ENCODE results near the gene TCFL5.
A peak's percentile ranks its signal among the peaks of the same experiment; 100 is the strongest.
"Not testable (repeated sequence)": the region's sequence is repeated elsewhere in the genome, so short reads cannot be mapped to it uniquely, and the experiment has no call there.

The TCFL5 gene

DNA sequence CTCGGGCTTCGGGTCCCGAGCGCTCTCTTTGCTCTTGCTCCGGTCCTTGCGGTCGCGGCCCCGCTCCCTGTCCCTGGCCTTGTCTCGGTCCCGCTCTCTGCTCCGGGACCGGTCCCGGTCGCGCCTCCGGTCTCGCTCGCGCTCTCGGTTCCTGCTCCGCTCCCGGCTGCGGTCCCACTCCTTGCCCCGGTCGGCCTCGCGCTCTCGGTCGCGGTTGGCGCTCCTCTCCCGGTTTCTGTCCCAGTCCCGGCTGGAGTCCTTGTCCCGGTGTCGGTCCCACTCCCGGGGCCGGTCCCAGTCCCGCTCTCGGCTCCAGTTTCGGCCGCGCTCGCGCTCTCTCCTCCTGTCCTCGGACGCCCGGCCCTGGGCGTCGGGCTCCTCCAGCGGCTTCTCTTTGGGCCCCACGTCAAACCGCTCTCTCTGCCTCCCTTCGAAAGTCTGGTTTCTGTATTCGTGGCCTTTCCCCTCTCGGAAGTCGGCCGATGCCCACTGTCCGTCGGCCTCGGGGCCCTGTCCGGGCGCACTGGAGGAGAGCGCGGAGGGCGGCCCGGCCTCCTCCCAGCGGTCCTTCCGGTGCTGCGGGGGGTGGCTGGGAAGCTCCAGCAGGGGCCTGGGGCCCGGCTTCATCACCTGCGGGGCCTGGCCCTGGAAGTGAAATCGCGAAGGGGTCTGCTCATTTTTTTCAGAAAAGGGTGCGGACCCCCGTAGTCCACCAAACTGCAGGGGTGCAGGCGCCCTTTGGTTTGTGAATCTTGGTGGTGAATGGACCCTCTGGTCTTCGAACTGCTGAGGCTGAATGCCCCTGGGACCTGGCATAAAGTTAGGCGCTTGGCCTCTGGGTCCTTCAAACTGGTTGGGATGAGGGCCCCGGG, 17.9 kb upstream of the TCFL5 start:
- no peak for DNase-seq

DNA sequence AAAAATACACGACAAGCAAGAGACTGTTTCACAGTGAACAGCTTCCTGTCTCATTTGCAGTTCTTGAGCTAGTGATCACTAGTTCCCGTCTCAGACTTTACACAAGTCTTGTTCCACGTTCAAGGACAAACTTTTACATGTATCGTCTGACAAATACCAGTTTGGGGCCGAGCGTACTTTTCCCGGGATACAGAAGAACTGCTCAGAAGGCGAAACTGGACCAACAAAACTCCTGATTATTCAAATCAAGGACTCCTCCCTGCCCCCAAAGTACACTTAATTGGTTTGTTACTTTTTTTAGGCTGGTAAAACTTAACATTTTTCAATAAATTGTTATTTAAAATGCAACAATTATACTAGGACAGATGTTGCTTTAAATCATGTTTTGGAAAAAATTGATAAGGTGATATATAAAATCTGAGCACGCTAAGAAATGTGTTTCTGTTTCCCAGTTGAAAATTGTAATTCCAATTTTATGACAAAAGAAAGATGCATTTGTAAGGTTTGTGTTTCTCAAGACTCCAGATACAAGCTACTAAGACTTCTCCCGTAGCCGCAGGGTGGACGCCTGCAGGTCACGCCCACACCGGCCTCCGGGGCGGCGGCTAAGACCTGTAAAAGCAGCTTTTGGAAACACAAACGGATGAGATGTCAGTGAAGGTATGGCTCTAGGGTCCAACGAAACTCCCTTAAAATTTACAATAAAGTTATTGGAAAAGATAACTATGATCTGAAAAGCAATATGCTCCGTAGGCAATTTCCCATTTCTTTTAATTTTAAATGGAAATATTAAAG, 16.8 kb upstream of the TCFL5 start:
- DNase-seq, result no peak

- no peak for DNase-seq
Measured at GRCh38 chr20:62876902-62877816, 15.5 kb upstream of the TCFL5 start.

DNA sequence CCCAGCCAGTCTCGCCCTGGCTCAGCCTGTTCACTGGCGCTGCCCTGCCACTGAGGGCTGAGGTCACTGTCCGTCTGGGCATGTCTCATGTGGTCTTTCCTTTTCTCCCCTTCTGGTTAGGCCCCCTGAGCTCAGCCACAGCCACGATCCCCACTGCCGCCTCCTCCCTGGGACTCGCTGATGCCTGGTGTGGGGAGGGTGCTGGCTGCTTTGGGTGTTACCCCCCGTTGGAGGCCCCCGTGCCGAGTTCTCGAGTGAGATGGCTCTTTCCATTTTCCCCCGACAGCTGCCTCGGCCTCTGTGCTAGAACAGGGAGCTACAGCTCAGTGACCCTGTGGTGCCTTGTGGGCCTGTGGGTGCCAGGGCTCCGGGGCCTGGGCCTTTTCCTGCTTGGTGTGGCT, 14.9 kb upstream of the TCFL5 start:
- DNase-seq, result no peak

GRCh38 chr20:62875419-62876361, 14.1 kb upstream of the TCFL5 start:
- DNase-seq, result no peak

- DNase-seq, result no peak
Measured at GRCh38 chr20:62874964-62875344, 13.3 kb upstream of the TCFL5 start.

- DNase-seq, result peak; percentile 43
Measured at GRCh38 chr20:62873681-62874031, 12.0 kb upstream of the TCFL5 start.

GRCh38 chr20:62873280-62873679, 11.7 kb upstream of the TCFL5 start:
- DNase-seq, result no peak

DNA sequence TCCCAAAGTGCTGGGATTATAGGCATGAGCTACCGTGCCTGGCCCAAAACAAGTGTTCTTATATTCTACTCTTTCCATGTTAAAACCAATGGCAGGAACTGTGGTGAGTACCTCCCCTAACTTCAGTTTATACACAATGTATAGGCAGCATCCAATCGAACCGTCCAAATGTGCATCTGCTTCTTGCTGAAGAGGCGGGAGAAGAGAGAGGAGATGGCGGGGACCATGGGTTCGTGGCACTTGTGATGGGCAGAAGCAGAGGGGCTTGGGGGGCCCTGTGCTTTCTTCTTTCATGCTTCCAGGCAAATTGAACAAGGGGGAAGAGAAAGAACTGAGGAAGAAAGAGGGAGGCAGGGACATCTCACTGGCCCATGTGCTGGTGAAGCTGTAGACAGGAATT, 11.2 kb upstream of the TCFL5 start:
- DNase-seq, result no peak

DNA sequence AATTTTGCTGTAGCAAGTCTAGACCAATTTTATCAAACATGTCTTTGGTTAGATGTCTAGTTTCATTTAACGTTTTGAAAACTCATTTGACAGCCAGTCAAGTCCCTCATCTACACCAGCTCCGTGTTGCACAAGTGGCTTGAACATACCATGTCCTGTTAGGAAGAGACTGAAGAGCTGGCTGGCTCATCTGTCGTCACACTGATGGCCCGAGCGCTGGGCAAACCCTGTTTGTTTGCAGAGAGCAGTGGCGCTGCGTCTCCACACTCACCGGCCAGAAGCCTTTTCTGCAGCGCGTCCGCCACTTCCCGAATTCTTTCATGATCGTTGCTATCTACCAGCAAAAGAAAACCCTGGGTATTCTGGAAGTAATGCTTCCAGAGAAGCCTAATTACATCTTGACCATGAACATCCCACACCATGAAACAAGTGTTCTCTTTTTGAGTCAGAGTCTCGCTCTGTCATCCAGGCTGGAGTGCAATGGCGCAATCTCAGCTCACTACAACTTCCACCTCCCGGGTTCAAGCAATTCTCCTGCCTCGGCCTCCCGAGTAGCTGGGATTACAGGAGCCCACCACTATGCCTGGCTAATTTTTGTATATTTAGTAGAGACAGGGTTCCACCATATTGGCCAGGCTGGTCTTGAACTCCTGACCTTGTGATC, 10.7 kb upstream of the TCFL5 start:
- no peak for DNase-seq

DNA sequence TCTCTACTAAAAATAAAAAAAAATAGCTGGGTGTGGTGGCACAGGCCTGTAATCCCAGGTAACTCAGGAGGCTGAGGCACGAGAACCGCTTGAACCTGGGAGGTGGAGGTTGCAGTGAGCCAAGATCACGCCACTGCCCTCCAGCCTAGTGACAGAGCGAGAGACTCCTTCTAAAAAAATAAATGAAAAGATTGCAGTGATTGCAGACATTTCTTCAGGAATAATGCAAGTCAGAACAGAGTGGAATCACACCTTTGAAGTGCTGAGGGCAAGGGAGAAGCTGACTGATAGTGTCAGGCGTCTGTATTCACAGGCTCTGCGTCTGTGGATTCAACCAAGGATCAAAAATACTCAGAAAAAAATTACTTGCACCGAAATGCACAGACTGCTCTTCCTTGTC, 2.6 kb upstream of the TCFL5 start:
- no peak for DNase-seq

GRCh38 chr20:62860924-62861691, 514 bp downstream of the TCFL5 start:
- peak; percentile 55 for DNase-seq

- DNase-seq, result no peak
Measured at GRCh38 chr20:62860391-62860923, 1.2 kb downstream of the TCFL5 start.

DNA sequence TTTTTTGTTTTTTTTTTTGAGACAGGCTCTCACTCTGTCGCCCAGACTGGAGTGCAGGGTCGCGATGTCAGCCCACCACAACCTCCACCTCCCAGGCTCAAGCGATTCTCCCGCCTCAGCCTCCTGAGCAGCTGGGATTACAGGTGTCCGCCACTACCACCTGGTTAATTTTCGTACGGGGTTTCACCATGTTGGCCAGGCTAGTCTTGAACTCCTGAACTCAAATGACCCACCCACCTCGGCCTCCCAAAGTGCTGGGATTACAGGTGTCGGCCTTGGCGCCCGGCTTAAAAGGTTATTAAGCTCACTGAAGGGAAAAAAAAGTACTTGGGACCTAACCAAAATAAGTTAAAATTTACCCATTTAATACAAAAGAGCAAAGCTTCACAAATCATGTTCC, 1.9 kb downstream of the TCFL5 start:
- no peak for DNase-seq

DNA sequence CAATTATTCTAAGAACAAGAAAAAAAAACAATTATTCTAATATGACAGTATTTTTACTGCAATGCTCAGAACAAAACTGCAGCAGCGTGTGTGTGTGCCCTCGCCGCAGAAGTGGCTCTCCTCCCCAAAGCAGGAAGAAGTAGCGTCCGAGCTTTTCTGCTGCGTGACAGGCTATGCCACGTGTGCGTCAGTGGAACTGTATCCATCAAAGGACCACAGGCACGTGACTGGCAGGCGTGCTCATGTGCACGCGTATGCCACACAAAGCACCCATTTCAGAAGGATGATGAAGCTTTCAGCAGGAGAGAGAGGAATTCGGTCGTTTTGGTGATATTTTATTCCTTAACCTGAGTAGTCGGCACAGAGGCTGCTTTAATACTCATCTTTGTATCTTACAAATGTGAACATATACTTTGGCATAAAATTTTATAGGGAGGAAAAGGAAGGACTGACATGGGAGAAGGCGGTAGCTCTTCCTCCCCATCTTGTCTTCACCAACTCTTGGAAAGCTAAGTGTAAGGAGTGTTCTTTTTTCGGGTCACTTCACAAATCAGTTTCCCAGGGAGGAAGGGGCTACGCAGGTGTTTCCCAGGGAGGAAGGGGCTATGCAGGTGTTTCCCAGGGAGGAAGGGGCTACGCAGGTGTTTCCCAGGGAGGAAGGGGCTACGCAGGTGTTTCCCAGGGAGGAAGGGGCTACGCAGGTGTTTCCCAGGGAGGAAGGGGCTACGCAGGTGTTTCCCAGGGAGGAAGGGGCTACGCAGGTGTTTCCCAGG, 3.4 kb downstream of the TCFL5 start:
- no peak for DNase-seq

DNA sequence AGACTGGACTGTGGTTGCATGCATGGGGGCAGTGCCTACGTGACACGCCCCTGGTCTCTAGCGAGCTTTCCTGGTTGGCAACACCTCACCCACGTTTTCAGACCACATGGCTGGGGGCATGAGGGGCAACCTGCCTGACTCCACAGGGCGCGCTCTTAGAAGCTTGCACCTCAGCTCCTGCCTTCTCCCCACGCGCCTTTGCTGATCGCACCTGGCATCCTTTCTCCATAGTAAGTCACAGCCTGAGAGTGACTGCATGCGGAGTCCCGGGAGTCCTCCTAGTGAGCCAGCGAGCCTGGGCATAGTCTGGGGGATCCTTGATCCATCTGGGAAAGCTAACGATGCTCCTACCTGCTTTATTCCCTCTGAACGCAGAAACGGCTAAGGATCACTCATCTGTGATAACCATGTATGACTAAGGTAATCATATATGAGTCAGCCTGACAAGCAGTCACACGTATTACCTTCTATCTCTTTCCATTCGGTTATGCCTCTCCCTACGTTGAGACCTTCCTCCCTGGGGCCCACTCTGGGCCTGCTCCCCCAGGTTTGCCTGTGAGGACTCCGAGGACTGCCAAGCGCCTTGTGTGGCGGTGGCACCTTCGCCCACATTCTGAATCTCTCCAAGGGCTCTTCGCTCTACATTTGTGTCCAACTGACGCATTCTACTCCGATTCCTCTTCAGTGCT, 4.5 kb downstream of the TCFL5 start:
- DNase-seq, result no peak

- no peak for DNase-seq
Measured at GRCh38 chr20:62855120-62855519, 6.5 kb downstream of the TCFL5 start.

DNA sequence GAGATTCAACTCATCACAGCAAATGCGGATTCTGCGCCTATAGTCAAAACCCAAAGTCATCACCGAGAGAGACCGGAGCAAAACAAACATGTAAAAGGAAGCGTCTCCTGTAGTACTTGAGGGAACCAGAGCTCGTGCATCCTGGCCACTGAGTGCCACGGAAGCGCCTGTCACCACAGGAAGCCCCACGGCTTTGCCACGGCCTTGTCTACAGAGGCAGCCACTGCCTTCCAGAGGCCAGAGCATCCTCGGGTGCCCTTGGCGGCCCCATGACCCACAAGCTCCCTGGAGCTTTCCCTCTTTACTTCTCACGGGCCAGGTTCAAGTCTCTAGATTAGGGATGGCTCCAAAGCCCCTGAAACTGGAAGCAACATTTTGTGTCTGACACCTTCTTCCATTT, 7.5 kb downstream of the TCFL5 start:
- no peak for DNase-seq

DNA sequence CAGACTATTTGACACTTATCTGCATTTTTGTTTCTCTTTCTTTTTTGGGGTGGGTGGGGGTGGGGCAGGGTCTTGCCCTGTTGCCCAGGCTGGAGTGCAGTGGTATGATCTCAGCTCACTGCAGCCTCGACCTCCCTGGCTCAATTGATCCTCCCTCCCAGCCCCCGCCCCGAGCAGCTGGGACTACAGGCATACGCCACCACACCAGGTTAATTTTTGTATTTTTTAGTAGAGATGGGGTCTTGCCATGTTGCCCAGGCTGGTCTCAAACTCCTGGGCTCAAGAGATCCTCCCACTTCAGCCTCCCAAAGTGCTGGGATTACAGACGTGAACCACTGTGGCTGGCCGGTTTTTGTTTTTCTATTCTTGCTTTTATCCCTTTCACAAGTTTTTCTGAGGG, 8.3 kb downstream of the TCFL5 start:
- DNase-seq, result not testable (repeated sequence)

All from CD4-positive, alpha-beta T cell treated with Interleukin-12 subunit alpha and Interleukin-12 subunit beta, for 1 hour (primary cell).